Fibroblast of skin of left biceps (primary cell): ENCODE data around the gene RBPJL.
A peak's percentile ranks its signal among the peaks of the same experiment; 100 is the strongest.

Source experiments
- DNase-seq, 2 experiments: peaks; one replicate each; pipeline ENCODE4 v3.0.0-alpha.2; 2013; ENCODE audit warnings: low read depth in 2 of 2

The RBPJL gene

DNA sequence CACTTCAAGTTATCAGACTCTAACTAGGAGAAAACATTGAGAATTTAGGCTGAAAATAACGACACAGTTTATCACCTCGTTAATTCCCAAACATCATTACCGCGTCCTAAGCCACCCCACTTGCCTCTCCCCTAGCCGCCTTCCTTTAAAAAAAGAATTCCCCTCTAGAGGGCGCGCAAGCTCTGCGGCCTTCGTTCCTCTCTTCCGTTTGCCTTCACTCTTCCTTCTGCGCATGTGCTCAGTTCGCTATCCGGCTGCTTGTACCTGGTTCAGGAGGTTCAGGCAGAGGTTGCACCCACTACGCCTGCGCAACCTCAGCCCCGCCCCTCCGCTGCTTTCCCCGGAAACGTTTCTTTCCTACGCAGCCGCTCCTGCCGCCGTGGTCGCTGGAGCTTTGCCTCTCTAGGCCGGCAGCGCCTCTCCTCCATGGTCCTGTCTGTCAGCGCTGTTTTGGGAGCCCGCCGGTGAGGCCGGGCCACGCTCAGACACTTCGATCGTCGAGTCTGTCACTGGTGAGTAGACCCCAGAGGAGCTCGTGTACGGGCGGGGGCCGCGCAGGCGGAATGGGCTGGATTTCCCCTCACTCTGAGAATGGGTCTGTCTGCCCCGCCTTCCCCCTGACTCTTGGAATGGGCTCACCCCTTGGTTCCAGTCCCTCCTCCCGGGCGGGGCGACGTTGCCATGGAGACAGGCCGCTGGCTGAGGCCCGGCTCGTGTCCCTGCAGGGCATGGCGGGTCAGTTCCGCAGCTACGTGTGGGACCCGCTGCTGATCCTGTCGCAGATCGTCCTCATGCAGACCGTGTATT, 56.4 kb downstream of the RBPJL start, which contains the start of gene SYS1:
Gene SYS1, plus strand, starts transcription at position 353 of the 807 bp plus-strand sequence. Its CDS starts 376 bp downstream, at position 729.
- peak; percentile 95 for DNase-seq

DNA sequence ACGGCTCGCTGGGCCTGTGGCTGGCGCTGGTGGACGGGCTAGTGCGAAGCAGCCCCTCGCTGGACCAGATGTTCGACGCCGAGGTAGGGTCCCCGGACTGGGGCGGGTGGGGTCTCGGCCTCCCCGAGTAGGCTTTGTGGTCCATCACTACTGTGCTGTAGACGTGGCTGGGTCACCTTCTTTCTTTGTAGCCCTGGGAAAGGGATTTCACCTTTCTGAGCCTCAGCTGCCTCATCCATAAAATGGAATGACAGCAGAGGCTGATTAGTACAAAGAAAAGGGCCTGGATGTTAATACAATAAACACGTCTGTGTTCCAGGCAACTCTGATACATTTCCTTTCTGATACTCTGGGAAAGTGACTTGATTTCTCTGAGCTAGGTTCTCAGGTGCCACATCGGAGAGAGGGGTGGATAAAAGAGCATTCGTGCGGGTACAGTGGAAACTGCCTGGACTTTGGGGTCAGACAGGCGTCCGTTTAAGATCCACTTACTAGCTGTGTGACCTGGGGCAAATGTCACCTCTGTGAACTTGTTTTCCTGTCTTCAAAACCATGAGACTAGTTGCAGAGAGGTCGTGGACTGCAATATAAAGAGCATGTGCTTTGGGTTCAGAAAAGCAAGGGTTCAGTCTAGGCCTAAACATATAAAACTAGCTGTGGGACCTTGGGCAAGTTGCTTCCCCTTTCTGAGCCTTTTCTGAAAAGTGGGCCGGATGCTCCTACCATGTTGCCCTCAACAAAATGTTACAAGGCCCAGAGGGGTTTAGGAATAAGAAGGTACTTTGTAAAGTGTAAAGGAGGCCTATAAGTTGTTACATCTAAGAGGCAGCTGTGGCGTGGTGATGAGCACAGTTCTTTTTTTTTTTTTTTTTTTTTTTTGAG, 57.2 kb downstream of the RBPJL start:
- DNase-seq = no peak

DNA sequence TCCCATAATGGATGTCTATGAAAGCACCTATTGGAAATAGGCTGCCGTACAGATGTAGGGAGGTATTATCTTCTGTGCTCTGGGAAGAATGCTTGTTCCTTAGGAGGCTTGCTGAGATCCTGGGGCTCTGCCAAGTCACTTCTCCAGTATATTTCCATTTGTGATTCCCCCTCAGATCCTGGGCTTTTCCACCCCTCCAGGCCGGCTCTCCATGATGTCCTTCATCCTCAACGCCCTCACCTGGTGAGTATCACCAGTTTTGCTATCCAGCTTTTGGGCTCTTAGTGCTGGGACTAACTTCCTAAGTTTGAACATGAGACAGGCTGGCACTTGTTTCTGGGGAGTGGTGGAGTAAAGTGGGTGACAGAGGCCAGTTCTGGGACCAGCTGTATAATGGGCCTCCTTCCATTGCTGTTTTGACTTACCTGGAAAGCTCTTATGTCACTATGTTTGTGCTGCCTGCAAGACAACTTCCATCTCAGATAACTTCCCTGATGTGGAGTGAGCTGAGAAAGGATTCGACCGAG, 58.9 kb downstream of the RBPJL start:
- DNase-seq = no peak

DNA sequence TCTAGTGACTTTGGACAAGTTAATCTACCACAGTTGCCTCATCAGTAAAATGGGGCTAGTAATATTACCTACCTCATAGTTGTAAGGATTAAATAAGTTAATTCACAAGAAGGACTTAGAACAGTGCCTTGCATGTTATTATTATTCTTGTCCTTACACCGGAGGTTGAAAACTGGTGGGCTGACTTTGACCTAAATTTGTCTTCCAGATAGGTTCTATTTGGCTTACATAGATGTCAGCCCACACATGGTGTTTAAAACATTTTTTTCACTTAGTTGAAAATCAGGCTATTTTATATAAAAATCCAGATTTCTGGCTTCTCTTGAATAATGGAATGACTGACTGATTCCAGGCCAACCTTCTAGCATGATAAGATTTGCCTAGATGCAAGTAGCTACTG, 59.6 kb downstream of the RBPJL start:
- no peak for DNase-seq

DNA sequence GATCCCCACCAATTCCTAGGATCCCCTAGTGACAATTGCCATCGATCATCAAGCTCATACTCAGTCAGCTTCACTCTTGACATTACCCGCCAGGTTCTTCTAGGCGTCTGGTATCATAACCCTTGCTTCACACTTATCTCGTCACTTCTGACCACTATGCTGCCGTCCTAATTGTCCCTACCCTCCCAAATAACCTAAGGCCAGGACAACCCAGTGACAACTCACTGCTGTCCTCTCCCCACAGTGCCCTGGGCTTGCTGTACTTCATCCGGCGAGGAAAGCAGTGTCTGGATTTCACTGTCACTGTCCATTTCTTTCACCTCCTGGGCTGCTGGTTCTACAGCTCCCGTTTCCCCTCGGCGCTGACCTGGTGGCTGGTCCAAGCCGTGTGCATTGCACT, 60.0 kb downstream of the RBPJL start:
- no peak for DNase-seq

DNA sequence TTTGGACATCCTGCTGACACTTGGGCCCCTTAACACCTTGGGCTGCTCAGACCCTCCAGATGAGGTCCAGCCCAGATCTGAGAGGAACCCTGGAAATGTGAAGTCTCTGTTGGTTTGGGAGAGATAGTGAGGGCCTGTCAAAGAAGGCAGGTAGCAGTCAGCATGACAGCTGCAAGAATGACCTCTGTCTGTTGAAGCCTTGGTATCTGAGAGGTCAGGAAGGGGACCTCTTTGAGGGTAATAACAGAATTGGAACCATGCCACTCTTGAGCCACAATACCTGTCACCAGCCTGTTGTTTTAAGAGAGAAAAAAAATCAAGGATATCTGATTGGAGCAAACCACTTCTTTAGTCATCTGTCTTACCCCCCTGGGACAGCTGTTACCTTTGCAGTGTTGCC, 60.5 kb downstream of the RBPJL start:
- DNase-seq = no peak
